K562 (cell line): Measurements from ENCODE around the gene CPNE2. TPM values are rescaled to one million over a fixed set of nuclear protein-coding genes. Genes with fewer than 3 reads are reported as not detected.

ENCODE experiments used
- ATAC-seq: fragments of 200-7000 bp; cut with Tn5 transposase; 3 replicates; pipeline ENCODE4 v1.9.1; 2020; ENCODE audit warnings: moderate library complexity
- BruUV-seq: library from RNA; stranded (reverse); fragments of 400-500 nt; replicated peaks from 2 replicates; lab custom pipeline; 2021; lab: Mats Ljungman, UMichigan
- CTCF ChIA-PET: fragments of 300-600 bp; formaldehyde crosslinking; extraction: SDS; loops from one replicate; lab custom pipeline; 2021; ENCODE audit warnings: low intra/inter-chr PET ratio; lab: Yijun Ruan, JAX
- POLR2A ChIA-PET: fragments of 300-600, 350-650 bp; sonication (Branson Sonifier 250); formaldehyde crosslinking; extraction: SDS; loops from one replicate; lab custom pipeline; 2021; ENCODE audit warnings: antibody characterized with exemption, inconsistent platforms; lab: Yijun Ruan, JAX
- DNase-seq, 4 experiments: peaks; one replicate each; pipeline versions ENCODE4 v3.0.0 to v3.0.0-alpha.2; 2011 to 2018; ENCODE audit warnings: low spot score in 3 of 4, mixed read lengths in 3 of 4; ENCODE audit errors: extremely low read depth in 1 of 4
- FAIRE-seq: peaks from 2 replicates; lab custom pipeline; 2011; peaks lifted over from hg19 to GRCh38; lab: Jason Lieb, UNC
- H2AFZ ChIP-seq: 2 replicates; pipeline ENCODE4 v1.6.0; 2011; ENCODE audit warnings: low read depth, low read length, control low read depth, inconsistent platforms
- H3K27ac ChIP-seq: fragments of 200-600 bp; 3 replicates; pipeline ENCODE4 v1.8.0; 2011; ENCODE audit warnings: low read depth, mild to moderate bottlenecking, control low read depth, inconsistent platforms, low read length, moderate library complexity, mixed read lengths; ENCODE audit errors: extremely low read depth
- H3K27me3 ChIP-seq, 2 experiments: fragments of 300-600 bp in 1 of 2; 2 replicates in 1 of 2; 3 replicates in 1 of 2; pipeline versions ENCODE4 v1.6.0 to v1.8.0; 2011; ENCODE audit warnings: inconsistent platforms in 2 of 2, low read length in 2 of 2, mild to moderate bottlenecking in 1 of 2, mixed read lengths in 1 of 2, moderate library complexity in 1 of 2; ENCODE audit not compliant: control insufficient read depth in 2 of 2, insufficient read depth in 2 of 2
- H3K36me3 ChIP-seq: fragments of 300-600 bp; 3 replicates; pipeline ENCODE4 v1.8.0; 2011; ENCODE audit warnings: mild to moderate bottlenecking, low read length, inconsistent platforms; ENCODE audit not compliant: control insufficient read depth, insufficient read depth
- H3K4me1 ChIP-seq, 2 experiments: fragments of 200-600 bp in 1 of 2; replicated peaks in 1 of 2; 2 replicates in 1 of 2; 3 replicates in 1 of 2; pipeline versions ENCODE4 v1.5.1 to v1.8.0; 2011; ENCODE audit warnings: inconsistent platforms in 2 of 2, low read length in 2 of 2, mild to moderate bottlenecking in 1 of 2, mixed read lengths in 1 of 2, moderate library complexity in 1 of 2; ENCODE audit not compliant: control insufficient read depth in 2 of 2, insufficient read depth in 2 of 2
- H3K4me2 ChIP-seq: 2 replicates; pipeline ENCODE4 v1.6.1; 2011; ENCODE audit warnings: low read length, control low read depth, inconsistent platforms, mixed read lengths; ENCODE audit not compliant: insufficient read depth
- H3K4me3 ChIP-seq: fragments of 200-600 bp; sonication (generic), shearing (Covaris generic); 2 replicates; pipeline ENCODE4 v1.5.1; 2016; ENCODE audit warnings: control low read depth, inconsistent platforms
- H3K79me2 ChIP-seq: fragments of 200-600 bp; 3 replicates; pipeline ENCODE4 v1.8.0; 2011; ENCODE audit warnings: low read length, inconsistent platforms; ENCODE audit not compliant: control insufficient read depth, insufficient read depth
- H3K9ac ChIP-seq, 2 experiments: 2 replicates each; pipeline versions ENCODE4 v1.6.0 to v1.6.1; 2011; ENCODE audit warnings: low read depth in 2 of 2, low read length in 2 of 2, control low read depth in 1 of 2, inconsistent platforms in 1 of 2, mild to moderate bottlenecking in 1 of 2, mixed read lengths in 1 of 2; ENCODE audit not compliant: insufficient read depth in 1 of 2
- H3K9me1 ChIP-seq: one replicate; pipeline ENCODE4 v1.6.0; 2011; ENCODE audit warnings: inconsistent platforms, mild to moderate bottlenecking, low read length, moderate library complexity; ENCODE audit not compliant: control insufficient read depth, insufficient read depth
- H3K9me3 ChIP-seq: replicated peaks from 2 replicates; pipeline ENCODE4 v1.5.1; 2011; ENCODE audit warnings: low read depth, low read length, inconsistent platforms; ENCODE audit not compliant: control insufficient read depth, insufficient read depth
- H4K20me1 ChIP-seq: replicated peaks from 2 replicates; pipeline ENCODE4 v1.6.1; 2011; ENCODE audit warnings: low read length, inconsistent platforms, mixed read lengths; ENCODE audit not compliant: control insufficient read depth, insufficient read depth
- ATF3 ChIP-seq, 2 experiments: fragments of 450-650 bp in 1 of 2; sonication (generic) in 1 of 2; formaldehyde crosslinking in 1 of 2; IDR thresholded peaks in 1 of 2; conservative IDR thresholded peaks in 1 of 2; 2 replicates each; pipeline versions ENCODE4 v1.6.1 to v1.8.1; 2016 to 2023; ENCODE audit warnings: mild to moderate bottlenecking in 2 of 2, moderate library complexity in 2 of 2, inconsistent platforms in 1 of 2, missing genetic modification reagents in 1 of 2
- CEBPB ChIP-seq: fragments of 450-650 bp; IDR thresholded peaks from 2 replicates; pipeline ENCODE4 v1.6.1; 2016; ENCODE audit warnings: missing genetic modification characterization, missing compliant biosample characterization
- CEBPG ChIP-seq, 3 experiments: fragments of 200-800 bp in 1 of 3; sonication (Bioruptor generic) in 1 of 3; sonication (generic) in 1 of 3; formaldehyde crosslinking in 1 of 3; IDR thresholded peaks in 2 of 3; conservative IDR thresholded peaks in 1 of 3; 2 replicates each; pipeline versions ENCODE4 v1.6.1 to v1.8.0; 2016 to 2022; ENCODE audit warnings: missing compliant biosample characterization in 2 of 3, missing genetic modification characterization in 2 of 3, mild to moderate bottlenecking in 1 of 3, missing genetic modification reagents in 1 of 3
- HDAC3 ChIP-seq: fragments of 450-650 bp; IDR thresholded peaks from 2 replicates; pipeline ENCODE4 v1.6.1; 2018; ENCODE audit warnings: borderline replicate concordance, mild to moderate bottlenecking, moderate library complexity; ENCODE audit not compliant: partially characterized antibody
- PCBP1 ChIP-seq: fragments of 200-400 bp; formaldehyde crosslinking; IDR thresholded peaks from 2 replicates; pipeline ENCODE4 v1.6.1; 2018; ENCODE audit warnings: mild to moderate bottlenecking, low read depth, low read length; ENCODE audit not compliant: poor library complexity, severe bottlenecking
- ZBTB33 ChIP-seq: sonication (generic); formaldehyde crosslinking; IDR thresholded peaks from 2 replicates; pipeline ENCODE4 v1.8.1; 2023; ENCODE audit warnings: mild to moderate bottlenecking, missing genetic modification reagents
- WGBS: fragments of 100-300 bp; shearing (Covaris generic); methylation state at CpG from one replicate; pipeline ENCODE4 v1.1.6; 2016; ENCODE audit warnings: low coverage, mixed read lengths; ENCODE audit not compliant: insufficient coverage; ENCODE audit errors: missing lambda C conversion rate; 5-methylcytosine and 5-hydroxymethylcytosine counted together
- in situ Hi-C: fragments of 300-500 bp; cut with MboI; formaldehyde crosslinking; loops from 4 replicates; pipeline ENCODE4 v1.15.0; 2018; ENCODE audit warnings: inconsistent platforms, mixed read lengths
- intact Hi-C: fragments of 100-400 bp; cut with micrococcal nuclease; formaldehyde crosslinking; loops from 2 replicates; pipeline ENCODE4 v1.14.2; 2022
- polyA plus RNA-seq, 8 experiments: library from polyadenylated mRNA; depleted of rRNA in 4 of 8; stranded (reverse) in 5 of 8; unstranded in 3 of 8; fragments of >200 nt; fragmentation: Nextera tagmentation in 2 of 8; fragmentation: Illumina TruSeq in 1 of 8; extraction: Ambion mirVana in 2 of 8; extraction: Trizol in 1 of 8; gene quantifications; 2 replicates each; pipeline versions ENCODE4 v1.2.1 to v1.2.3, GENCODE V29; 2011 to 2014; ENCODE audit warnings: inconsistent platforms in 1 of 8, missing spikeins in 1 of 8
- total RNA-seq, 7 experiments: library from RNA; depleted of rRNA in 6 of 7; stranded (reverse); fragments of >200 nt in 6 of 7; fragmentation: Illumina TruSeq in 2 of 7; extraction: Trizol in 2 of 7; gene quantifications; 2 replicates each; pipeline versions ENCODE4 v1.2.1 to v1.2.3, GENCODE V29; 2011 to 2021; ENCODE audit warnings: low replicate concordance in 1 of 7

The CPNE2 gene
- total and polyA plus RNA-seq, 9 of the 15 experiments (the other 6 are each of a cell fraction or from before 2014, with no cell fraction given), result 3.0 to 13.9 (median 8.6) TPM

GRCh38 chr16:57152096-57153093, 60.0 kb downstream of the CPNE2 start:
- no TSS peak for BruUV-seq
- CTCF ChIA-PET, result no interaction called here

More at GRCh38 chr16:57152096-57153093, 60.0 kb downstream of the CPNE2 start:
- H3K4me1 ChIP-seq, result peaks cover 0 to 2% of the 10 kb centered on the region in 2 experiments; a peak in 1 of 5 replicates
- no peak overlapping the region for H3K9ac ChIP-seq
- WGBS, result 97% methylated on average over 4 of the region's 4 CpGs
- H3K4me2 ChIP-seq, result no peak overlapping the region
- peaks cover 52% of the 10 kb centered on the region for H3K36me3 ChIP-seq
- ATAC-seq (no peak), DNase-seq (no peak), FAIRE-seq (no peak)
- no peaks in the 10 kb centered on the region for H4K20me1 ChIP-seq
- POLR2A ChIA-PET, result interaction anchor here (0.6 to 3.3 kb wide), 6 partner anchors 9 to 186 kb away, joined by 3 to 27 read pairs (median 3); no protein-coding TSS in a partner anchor
- no peak overlapping the region for H3K4me3 ChIP-seq
- no peak overlapping the region for H2AFZ ChIP-seq
- H3K9me1 ChIP-seq, result no peaks in the 10 kb centered on the region
- no peaks in the 10 kb centered on the region for H3K79me2 ChIP-seq
- intact Hi-C loops, result no loop called here
- in situ Hi-C loops, result no loop called here
- H3K9me3 ChIP-seq, result no peaks in the 10 kb centered on the region
- H3K27ac ChIP-seq, result no peak overlapping the region
- H3K27me3 ChIP-seq, result no peaks in the 10 kb centered on the region
- TF ChIP-seq ZBTB33, result no peak
- peak; percentile 31; the same call in 1 of the 2 replicates for TF ChIP-seq ATF3 (IDR thresholded peaks at IDR 0.05)
- no peak for TF ChIP-seq ATF3 (CRISPR knock-in tag; conservative IDR thresholded peaks at IDR 0.05)
- TF ChIP-seq CEBPG (CRISPR knock-in tag; IDR thresholded peaks at IDR 0.05), result no peak
- peak in 1 of 2 experiments; percentile 71; a peak in 2 of 4 replicates for TF ChIP-seq CEBPG (tag; conservative IDR thresholded peaks at IDR 0.05 in 1 of 2, IDR thresholded peaks at IDR 0.05 in 1 of 2)
- peak; percentile 53 for TF ChIP-seq CEBPB (tag)
- TF ChIP-seq PCBP1, result no peak
- TF ChIP-seq HDAC3, result no peak
- TF ChIP-seq, all 486 proteins: peak for 3
